Femur (tissue), 1 donor: ENCODE data around the gene ANKRD65.
"Not testable (repeated sequence)": the region's sequence is repeated elsewhere in the genome, so short reads cannot be mapped to it uniquely, and the experiment has no call there.

ENCODE experiments used
- DNase-seq: peaks from one replicate; pipeline ENCODE4 v3.0.0-alpha.2; 2017

Gene ANKRD65

GRCh38 chr1:1421147-1421906, at the start of gene ANKRD65:
Gene ANKRD65 (minus strand): TSS chr1:1421276. CDS start chr1:1421005, 271 bp downstream.
- no peak for DNase-seq

GRCh38 chr1:1468196-1468985, 47.3 kb upstream of the ANKRD65 start:
- not testable (repeated sequence) for DNase-seq

GRCh38 chr1:1463312-1463711, 42.2 kb upstream of the ANKRD65 start:
- DNase-seq: no peak

GRCh38 chr1:1462318-1462966, 41.4 kb upstream of the ANKRD65 start:
- DNase-seq: no peak

GRCh38 chr1:1461721-1462317, 40.7 kb upstream of the ANKRD65 start:
- DNase-seq: no peak

- DNase-seq: no peak
Observed at GRCh38 chr1:1460540-1461130, 39.6 kb upstream of the ANKRD65 start.

- not testable (repeated sequence) for DNase-seq
Observed at GRCh38 chr1:1459711-1460110, 38.6 kb upstream of the ANKRD65 start.

GRCh38 chr1:1459156-1459555, 38.1 kb upstream of the ANKRD65 start:
- DNase-seq: not testable (repeated sequence)

GRCh38 chr1:1456683-1457255, 35.7 kb upstream of the ANKRD65 start:
- not testable (repeated sequence) for DNase-seq

- DNase-seq: not testable (repeated sequence)
Observed at GRCh38 chr1:1455934-1456333, 34.9 kb upstream of the ANKRD65 start.

GRCh38 chr1:1455366-1455884, 34.3 kb upstream of the ANKRD65 start:
- no peak for DNase-seq

- not testable (repeated sequence) for DNase-seq
Observed at GRCh38 chr1:1454286-1455056, 33.4 kb upstream of the ANKRD65 start.

- no peak for DNase-seq
Observed at GRCh38 chr1:1452882-1453281, 31.8 kb upstream of the ANKRD65 start.

- DNase-seq: not testable (repeated sequence)
Observed at GRCh38 chr1:1452365-1452739, 31.3 kb upstream of the ANKRD65 start.

GRCh38 chr1:1451696-1452364, 30.8 kb upstream of the ANKRD65 start:
- no peak for DNase-seq

GRCh38 chr1:1450616-1451015, 29.5 kb upstream of the ANKRD65 start:
- DNase-seq: not testable (repeated sequence)

GRCh38 chr1:1449099-1449739, 28.1 kb upstream of the ANKRD65 start, which contains the start of gene ATAD3C:
Gene ATAD3C (plus strand): TSS chr1:1449689. CDS start chr1:1450684, 995 bp downstream.
- DNase-seq: no peak

- not testable (repeated sequence) for DNase-seq
Observed at GRCh38 chr1:1446631-1447030, 25.6 kb upstream of the ANKRD65 start.

GRCh38 chr1:1442069-1442770, 21.1 kb upstream of the ANKRD65 start:
- no peak for DNase-seq
